CD4-positive, alpha-beta T cell treated with Interleukin-21 for 1 hour (primary cell): ENCODE data around the gene KAZN.
"Not testable (repeated sequence)": the region's sequence is repeated elsewhere in the genome, so short reads cannot be mapped to it uniquely, and the experiment has no call there.

Experiments
- DNase-seq: peaks from one replicate; pipeline ENCODE4 v3.0.0-alpha.2; 2020

The KAZN gene

GRCh38 chr1:14598498-14599182 lies at the start of gene KAZN:
Gene KAZN, plus strand, starts transcription at chr1:14598685.
- no peak for DNase-seq

- no peak for DNase-seq
Observed at GRCh38 chr1:14549897-14550620, 48.4 kb upstream of the KAZN start.

GRCh38 chr1:14551386-14551785 lies 47.1 kb upstream of the KAZN start:
- DNase-seq, result no peak

- no peak for DNase-seq
Observed at GRCh38 chr1:14552246-14552965, 46.1 kb upstream of the KAZN start.

GRCh38 chr1:14553711-14554110 lies 44.8 kb upstream of the KAZN start:
- no peak for DNase-seq

GRCh38 chr1:14555091-14555490 lies 43.4 kb upstream of the KAZN start:
- no peak for DNase-seq

- no peak for DNase-seq
Observed at GRCh38 chr1:14561014-14561693, 37.3 kb upstream of the KAZN start.

- DNase-seq, result no peak
Observed at GRCh38 chr1:14565090-14565489, 33.4 kb upstream of the KAZN start.

GRCh38 chr1:14567056-14567455 lies 31.4 kb upstream of the KAZN start:
- DNase-seq, result no peak

- no peak for DNase-seq
Observed at GRCh38 chr1:14567903-14568302, 30.6 kb upstream of the KAZN start.

GRCh38 chr1:14568716-14569355 lies 29.6 kb upstream of the KAZN start:
- no peak for DNase-seq

GRCh38 chr1:14570514-14570913 lies 28.0 kb upstream of the KAZN start:
- DNase-seq, result no peak

GRCh38 chr1:14571810-14572767 lies 26.4 kb upstream of the KAZN start:
- no peak for DNase-seq

- no peak for DNase-seq
Observed at GRCh38 chr1:14572861-14573260, 25.6 kb upstream of the KAZN start.

- DNase-seq, result no peak
Observed at GRCh38 chr1:14576155-14576554, 22.3 kb upstream of the KAZN start.

- no peak for DNase-seq
Observed at GRCh38 chr1:14577261-14577660, 21.2 kb upstream of the KAZN start.

- no peak for DNase-seq
Observed at GRCh38 chr1:14578156-14578555, 20.3 kb upstream of the KAZN start.

GRCh38 chr1:14580295-14580694 lies 18.2 kb upstream of the KAZN start:
- DNase-seq, result not testable (repeated sequence)

GRCh38 chr1:14580986-14581385 lies 17.5 kb upstream of the KAZN start:
- no peak for DNase-seq

- no peak for DNase-seq
Observed at GRCh38 chr1:14583788-14584187, 14.7 kb upstream of the KAZN start.

- DNase-seq, result no peak
Observed at GRCh38 chr1:14585728-14586127, 12.8 kb upstream of the KAZN start.
